Breast epithelium (tissue), 4 donors: Measurements from ENCODE around the gene FAM163A. TPM values are rescaled to one million over a fixed set of nuclear protein-coding genes. Genes with fewer than 3 reads are reported as not detected.
A peak's percentile ranks its signal among the peaks of the same experiment; 100 is the strongest.
"Not testable (repeated sequence)": the region's sequence is repeated elsewhere in the genome, so short reads cannot be mapped to it uniquely, and the experiment has no call there.

Source experiments
- DNase-seq, 2 donors: peaks; one replicate each; pipeline ENCODE4 v3.0.0-alpha.2; 2019; ENCODE audit warnings: low spot score in 2 of 2
- H3K27ac ChIP-seq, 2 donors: fragments of 200-600 bp; sonication (generic) in 1 of 2; one replicate each; pipeline ENCODE4 v1.5.1; 2016 to 2019; ENCODE audit warnings: mild to moderate bottlenecking in 1 of 2
- H3K27me3 ChIP-seq, 2 donors: fragments of 200-600 bp; sonication (generic) in 1 of 2; one replicate each; pipeline versions ENCODE4 v1.5.1 to v1.6.0; 2017 to 2019; ENCODE audit warnings: control low read depth in 1 of 2, mild to moderate bottlenecking in 1 of 2
- H3K36me3 ChIP-seq: fragments of 200-600 bp; one replicate; pipeline ENCODE4 v1.5.1; 2019
- H3K4me1 ChIP-seq, 2 donors: fragments of 200-600 bp; sonication (generic); one replicate each; pipeline ENCODE4 v1.5.1; 2016 to 2019; ENCODE audit warnings: control low read depth in 1 of 2
- H3K4me3 ChIP-seq, 3 donors: fragments of 200-600 bp; sonication (generic); 1 replicate in 2 of 3; 2 replicates in 1 of 3; pipeline ENCODE4 v1.5.1; 2016 to 2019; ENCODE audit warnings: mild to moderate bottlenecking in 3 of 3, moderate library complexity in 2 of 3
- H3K9me3 ChIP-seq, 2 donors: fragments of 200-600 bp; sonication (generic) in 1 of 2; one replicate each; pipeline ENCODE4 v1.5.1; 2016 to 2019; ENCODE audit warnings: control low read depth in 1 of 2
- CTCF ChIP-seq, 3 donors: fragments of 450-650 bp; IDR thresholded peaks; one replicate each; pipeline ENCODE4 v1.5.1; 2016 to 2017; ENCODE audit warnings: antibody characterized with exemption in 3 of 3, mild to moderate bottlenecking in 3 of 3, moderate library complexity in 3 of 3
- POLR2A ChIP-seq: fragments of 450-650 bp; IDR thresholded peaks from one replicate; pipeline ENCODE4 v1.6.1; 2016; ENCODE audit warnings: antibody characterized with exemption, mild to moderate bottlenecking, moderate library complexity
- POLR2AphosphoS5 ChIP-seq, 3 donors: sonication (generic); formaldehyde crosslinking; IDR thresholded peaks; one replicate each; pipeline ENCODE4 v1.6.1; 2017; ENCODE audit warnings: antibody characterized with exemption in 3 of 3
- intact Hi-C: fragments of 100-400 bp; cut with DNase I; formaldehyde crosslinking; loops from one replicate; pipeline ENCODE4 v1.15.1; 2023; ENCODE audit warnings: low total_unique reads
- total RNA-seq, 3 donors: library from RNA; depleted of rRNA; stranded (reverse); fragments of >200 nt; gene quantifications; one replicate each; pipeline ENCODE4 v1.1.0, GENCODE V29; 2016

The FAM163A gene
- total RNA-seq = not detected

DNA sequence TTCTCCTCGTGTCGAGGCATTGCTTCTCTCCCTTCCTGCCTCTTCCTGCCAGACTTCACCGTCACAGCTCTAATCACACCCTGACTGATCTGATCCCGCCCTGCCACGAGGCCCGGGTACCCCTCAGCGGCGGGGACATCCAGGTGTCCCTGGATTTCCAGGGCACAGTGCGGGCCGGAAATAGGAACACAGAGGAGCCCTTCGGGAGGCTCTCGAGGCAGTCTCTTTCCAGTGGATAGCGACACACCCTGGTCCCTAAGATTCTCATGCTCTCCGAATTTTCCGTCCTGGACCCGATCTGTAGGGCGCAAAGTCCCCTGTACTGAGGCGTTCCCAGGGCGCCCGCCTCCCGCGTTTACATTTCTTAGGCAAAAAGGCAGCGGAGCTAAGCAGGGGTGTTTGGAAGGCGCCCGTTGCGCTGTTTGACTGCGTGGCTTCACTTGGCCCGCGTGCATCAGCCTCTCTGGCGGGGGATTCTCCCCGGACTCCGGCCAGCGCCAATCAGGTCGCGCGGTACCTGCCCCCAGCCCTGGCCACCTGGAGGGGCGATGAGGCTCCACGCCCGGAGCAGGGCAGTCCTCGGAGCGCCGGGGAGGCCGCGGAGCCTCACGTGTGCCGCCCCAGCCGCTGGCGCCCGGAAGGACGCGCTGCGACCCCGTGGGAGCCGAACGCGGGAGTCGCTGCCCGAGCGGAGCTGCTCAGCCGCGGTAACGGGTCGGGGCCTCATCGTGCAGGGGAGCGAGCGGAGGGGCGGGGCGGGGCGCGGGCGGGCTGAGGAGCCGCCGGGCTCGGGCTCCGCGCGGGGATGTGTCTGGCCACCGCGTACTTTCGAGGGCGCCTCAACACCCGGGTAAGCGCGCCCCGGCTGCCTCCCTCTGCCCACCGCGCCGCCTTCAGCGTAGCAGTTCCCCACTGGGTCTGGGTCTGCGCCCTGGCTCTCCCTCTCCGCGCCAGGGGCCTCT lies at the start of gene FAM163A:
TSS of gene FAM163A (plus strand) at position 575 of the 962 bp plus-strand sequence. CDS start 69,807 bp downstream, outside the sequence.
- TF ChIP-seq POLR2A (no peak), POLR2AphosphoS5 (IDR thresholded peaks at IDR 0.05) (no peak), CTCF (IDR thresholded peaks at IDR 0.05) (no peak)
- H3K27ac ChIP-seq = no peak within 1 kb of the TSS
- DNase-seq = no peak
- peak within 1 kb of the TSS; percentile 12 to 64 (median 40) for H3K4me3 ChIP-seq
- H3K9me3 ChIP-seq = peaks cover 0 to 7% of the 10 kb centered on the region in 2 donors
- H3K4me1 ChIP-seq = peaks cover 0 to 4% of the 10 kb centered on the region in 2 donors
- no peaks in the 10 kb centered on the region for H3K36me3 ChIP-seq
- peaks cover 4 to 58% of the 10 kb centered on the region in 2 donors for H3K27me3 ChIP-seq
- intact Hi-C loops = no loop called here

DNA sequence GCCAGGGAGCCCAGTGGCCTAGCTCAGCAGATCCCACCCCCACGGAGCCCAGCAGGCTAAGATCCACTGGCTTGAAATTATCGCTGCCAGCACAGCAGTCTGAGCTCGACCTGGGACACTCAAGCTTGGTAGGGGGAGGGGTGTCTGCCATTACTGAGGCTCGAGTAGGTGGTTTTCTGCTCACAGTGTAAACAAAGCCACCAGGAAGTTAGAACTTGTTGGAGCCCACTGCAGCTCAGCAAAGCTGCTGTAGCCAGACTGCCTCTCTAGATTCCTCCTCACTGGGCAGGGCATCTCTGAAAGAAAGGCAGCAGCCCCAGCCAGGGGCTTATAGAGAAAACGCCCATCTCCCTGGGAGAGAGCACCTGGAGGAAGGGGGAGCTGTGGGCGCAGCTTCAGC lies 48.6 kb upstream of the FAM163A start:
- DNase-seq, intact Hi-C loops, H3K9me3 ChIP-seq: not testable (repeated sequence)

GRCh38 chr1:179702946-179703539 lies 40.0 kb upstream of the FAM163A start:
- H3K27ac ChIP-seq = no peak overlapping the region
- no peaks in the 10 kb centered on the region for H3K36me3 ChIP-seq
- no peaks in the 10 kb centered on the region for H3K4me1 ChIP-seq
- no peaks in the 10 kb centered on the region for H3K27me3 ChIP-seq
- no peak for DNase-seq
- no peak for TF ChIP-seq CTCF (IDR thresholded peaks at IDR 0.05)
- TF ChIP-seq POLR2AphosphoS5 (IDR thresholded peaks at IDR 0.05) = no peak
- TF ChIP-seq POLR2A = no peak
- intact Hi-C loops = loop anchor here (10.0 kb wide), 1 partner anchor 112 kb away; no protein-coding TSS in a partner anchor
- H3K4me3 ChIP-seq = no peak overlapping the region
- peaks cover 0 to 3% of the 10 kb centered on the region in 2 donors for H3K9me3 ChIP-seq

More for the DNA sequence above, 48.6 kb upstream of the FAM163A start:
- not testable (repeated sequence) for H3K4me1 ChIP-seq, H3K27me3 ChIP-seq, H3K27ac ChIP-seq, H3K4me3 ChIP-seq, H3K36me3 ChIP-seq

DNA sequence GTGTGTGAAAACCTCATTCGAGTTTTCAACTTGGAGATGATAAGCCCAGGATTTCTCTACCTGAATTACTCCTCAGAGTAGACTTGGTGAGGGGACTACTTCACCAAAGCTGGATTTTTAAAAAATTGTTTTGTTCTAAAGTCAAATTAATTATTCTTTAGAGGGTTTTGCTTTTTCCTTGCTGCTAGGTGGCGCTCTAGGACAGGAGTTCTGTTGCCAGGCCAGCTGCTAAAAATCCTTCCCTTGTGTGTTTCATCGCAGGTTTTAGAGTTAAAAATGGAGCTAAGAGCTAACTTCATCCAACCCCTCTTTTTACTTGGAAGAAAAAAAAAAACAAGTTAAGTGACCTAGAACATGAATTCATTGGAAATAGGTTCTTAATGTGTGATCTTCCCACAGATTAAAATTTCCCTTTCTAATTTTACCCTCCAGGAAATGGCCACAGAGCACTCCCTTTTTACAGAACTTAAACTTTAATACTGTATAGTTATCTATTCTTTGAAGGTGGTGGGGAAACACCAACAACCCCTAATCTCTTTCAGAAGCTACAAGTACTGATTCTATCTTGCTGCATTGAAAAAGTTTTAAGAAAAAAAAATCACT lies 36.7 kb upstream of the FAM163A start:
- no peak overlapping the region for H3K4me3 ChIP-seq
- H3K27me3 ChIP-seq = no peaks in the 10 kb centered on the region
- no peak overlapping the region for H3K27ac ChIP-seq
- intact Hi-C loops = loop anchor here (10.0 kb wide), 1 partner anchor 108 kb away; no protein-coding TSS in a partner anchor
- H3K36me3 ChIP-seq = no peaks in the 10 kb centered on the region
- no peak for DNase-seq
- TF ChIP-seq CTCF (IDR thresholded peaks at IDR 0.05) (peak; percentile 21 to 69 (median 55)), POLR2AphosphoS5 (IDR thresholded peaks at IDR 0.05) (no peak)
- H3K9me3 ChIP-seq = no peaks in the 10 kb centered on the region
- no peaks in the 10 kb centered on the region for H3K4me1 ChIP-seq

GRCh38 chr1:179707406-179707805 lies 35.7 kb upstream of the FAM163A start:
- intact Hi-C loops = loop anchor here (10.0 kb wide), 1 partner anchor 107 kb away; no protein-coding TSS in a partner anchor

More at GRCh38 chr1:179707406-179707805, 35.7 kb upstream of the FAM163A start:
- no peaks in the 10 kb centered on the region for H3K27me3 ChIP-seq
- no peak for TF ChIP-seq POLR2AphosphoS5 (IDR thresholded peaks at IDR 0.05)
- no peak for TF ChIP-seq POLR2A
- TF ChIP-seq CTCF (IDR thresholded peaks at IDR 0.05) = no peak
- DNase-seq = no peak
- H3K27ac ChIP-seq = no peak overlapping the region
- no peak overlapping the region for H3K4me3 ChIP-seq
- no peaks in the 10 kb centered on the region for H3K36me3 ChIP-seq
- H3K4me1 ChIP-seq = no peaks in the 10 kb centered on the region
- no peaks in the 10 kb centered on the region for H3K9me3 ChIP-seq
